Nucleus accumbens (tissue), 56 donors: ENCODE results near the gene TBX6.
"Not testable (repeated sequence)": the region's sequence is repeated elsewhere in the genome, so short reads cannot be mapped to it uniquely, and the experiment has no call there.

Experiments
- DNase-seq, 56 donors: peaks; one replicate each; lab custom pipeline; 2025; lab: John Stamatoyannopoulos, UW

The TBX6 gene

GRCh38 chr16:30046178-30046577, 45.5 kb downstream of the TBX6 start:
- no peak for DNase-seq

GRCh38 chr16:30041841-30042240, 49.9 kb downstream of the TBX6 start:
- no peak for DNase-seq

- not testable (repeated sequence) for DNase-seq
These were observed 51.0 kb downstream of the TBX6 start for GRCh38 chr16:30040690-30041089.

GRCh38 chr16:30040221-30040620, 51.5 kb downstream of the TBX6 start:
- no peak for DNase-seq
